Fibroblast of skin of right biceps (primary cell): Measurements from ENCODE around the gene ACKR3.

Source experiments
- DNase-seq: peaks from one replicate; pipeline ENCODE4 v3.0.0-alpha.2; 2013

The ACKR3 gene

GRCh38 chr2:236612737-236613136, 43.1 kb downstream of the ACKR3 start:
- DNase-seq: no peak

- DNase-seq: no peak
These were observed 44.0 kb downstream of the ACKR3 start for GRCh38 chr2:236613612-236614011.

- no peak for DNase-seq
These were observed 44.9 kb downstream of the ACKR3 start for GRCh38 chr2:236614551-236614950.

GRCh38 chr2:236616031-236616430, 46.4 kb downstream of the ACKR3 start:
- no peak for DNase-seq

GRCh38 chr2:236616624-236617023, 47.0 kb downstream of the ACKR3 start:
- DNase-seq: no peak

GRCh38 chr2:236617221-236617737, 47.7 kb downstream of the ACKR3 start:
- DNase-seq: no peak

GRCh38 chr2:236617796-236618195, 48.2 kb downstream of the ACKR3 start:
- DNase-seq: no peak

GRCh38 chr2:236618370-236618769, 48.7 kb downstream of the ACKR3 start:
- no peak for DNase-seq

- no peak for DNase-seq
These were observed 50.4 kb downstream of the ACKR3 start for GRCh38 chr2:236619910-236620612.

GRCh38 chr2:236621786-236622185, 52.2 kb downstream of the ACKR3 start:
- DNase-seq: no peak

GRCh38 chr2:236622201-236622600, 52.6 kb downstream of the ACKR3 start:
- DNase-seq: no peak

GRCh38 chr2:236622660-236623059, 53.0 kb downstream of the ACKR3 start:
- DNase-seq: no peak

GRCh38 chr2:236623816-236624215, 54.2 kb downstream of the ACKR3 start:
- DNase-seq: no peak

GRCh38 chr2:236625156-236625690, 55.6 kb downstream of the ACKR3 start:
- no peak for DNase-seq

GRCh38 chr2:236626391-236627150, 56.9 kb downstream of the ACKR3 start:
- no peak for DNase-seq

- no peak for DNase-seq
These were observed 57.6 kb downstream of the ACKR3 start for GRCh38 chr2:236627193-236627592.

GRCh38 chr2:236627841-236628240, 58.2 kb downstream of the ACKR3 start:
- no peak for DNase-seq

- DNase-seq: no peak
These were observed 58.8 kb downstream of the ACKR3 start for GRCh38 chr2:236628256-236628901.

GRCh38 chr2:236628981-236629605, 59.5 kb downstream of the ACKR3 start:
- no peak for DNase-seq

GRCh38 chr2:236629961-236630872, 60.6 kb downstream of the ACKR3 start:
- no peak for DNase-seq

GRCh38 chr2:236631281-236631855, 61.7 kb downstream of the ACKR3 start:
- DNase-seq: no peak
